Coronary artery (tissue), 2 donors: ENCODE data around the gene TMEM127.

Experiments
- DNase-seq: peaks from one replicate; pipeline ENCODE4 v3.0.0-alpha.2; 2017; ENCODE audit warnings: low spot score
- H3K27ac ChIP-seq, 2 donors: fragments of 200-600 bp; sonication (generic); one replicate each; pipeline ENCODE4 v1.5.1; 2016 to 2019
- H3K4me3 ChIP-seq: fragments of 200-600 bp; sonication (generic); 2 replicates; pipeline ENCODE4 v1.5.1; 2016; ENCODE audit warnings: mild to moderate bottlenecking, moderate library complexity
- CTCF ChIP-seq: fragments of 200-600 bp; sonication (generic); IDR thresholded peaks from one replicate; pipeline ENCODE4 v1.5.1; 2019; ENCODE audit warnings: antibody characterized with exemption

Gene TMEM127

GRCh38 chr2:96265840-96266679 is at the start of gene TMEM127, which contains the start of gene CIAO1:
TMEM127 (minus strand) TSS chr2:96265997; CDS start chr2:96265381, 616 bp downstream.
CIAO1 (plus strand) TSS chr2:96266225; CDS start chr2:96266351, 126 bp downstream.
- peak; percentile 99 for DNase-seq
- peak within 1 kb of the TSS; percentile 97 for H3K4me3 ChIP-seq
- no peak for TF ChIP-seq CTCF
- peak within 1 kb of the TSS; percentile 85 to 99 for H3K27ac ChIP-seq

- DNase-seq, result no peak
- Histone ChIP-seq H3K27ac (no peak overlapping the region), H3K4me3 (no peak overlapping the region)
- no peak for TF ChIP-seq CTCF
These were observed 49.2 kb upstream of the TMEM127 start for GRCh38 chr2:96315005-96315399.

GRCh38 chr2:96308248-96308647 is 42.5 kb upstream of the TMEM127 start:
- Histone ChIP-seq H3K27ac (no peak overlapping the region), H3K4me3 (no peak overlapping the region)
- no peak for DNase-seq
- no peak for TF ChIP-seq CTCF

GRCh38 chr2:96306370-96306769 is 40.6 kb upstream of the TMEM127 start:
- TF ChIP-seq CTCF, result no peak
- H3K4me3 ChIP-seq, result peak overlapping the region; percentile 84
- DNase-seq, result no peak
- peak overlapping the region in 1 of 2 donors; percentile 75 for H3K27ac ChIP-seq

- no peak for DNase-seq
- peak overlapping the region; percentile 75 to 80 for H3K27ac ChIP-seq
- H3K4me3 ChIP-seq, result peak overlapping the region; percentile 84
- no peak for TF ChIP-seq CTCF
These were observed 40.1 kb upstream of the TMEM127 start for GRCh38 chr2:96305979-96306308.

- Histone ChIP-seq H3K4me3 (peak within 1 kb of the TSS; percentile 84), H3K27ac (peak within 1 kb of the TSS; percentile 75 to 80)
- DNase-seq, result peak; percentile 89
- TF ChIP-seq CTCF, result no peak
These were observed 39.5 kb upstream of the TMEM127 start, which contains the start of gene SNRNP200 for GRCh38 chr2:96305091-96305978. SNRNP200 (minus strand) TSS chr2:96305546; CDS start chr2:96305437, 109 bp downstream.
